A673 (cell line): ENCODE results near the gene MLH3.

Source experiments
- EZH2 ChIP-seq: fragments of 200-600 bp; sonication (generic); IDR thresholded peaks from 2 replicates; pipeline ENCODE4 v1.6.1; 2017; ENCODE audit warnings: borderline replicate concordance, low read depth, mild to moderate bottlenecking, mixed read lengths, antibody characterized with exemption, low read length; ENCODE audit not compliant: poor library complexity, severe bottlenecking
- TF ChIP-seq, protein P1 (sequence below): fragments of 300-800, 200-600 bp; sonication (generic); conservative IDR thresholded peaks from 2 replicates; pipeline ENCODE4 v1.5.1; 2017; ENCODE audit warnings: low read depth, mild to moderate bottlenecking, antibody characterized with exemption, low read length, moderate library complexity, mixed read lengths

DNA sequence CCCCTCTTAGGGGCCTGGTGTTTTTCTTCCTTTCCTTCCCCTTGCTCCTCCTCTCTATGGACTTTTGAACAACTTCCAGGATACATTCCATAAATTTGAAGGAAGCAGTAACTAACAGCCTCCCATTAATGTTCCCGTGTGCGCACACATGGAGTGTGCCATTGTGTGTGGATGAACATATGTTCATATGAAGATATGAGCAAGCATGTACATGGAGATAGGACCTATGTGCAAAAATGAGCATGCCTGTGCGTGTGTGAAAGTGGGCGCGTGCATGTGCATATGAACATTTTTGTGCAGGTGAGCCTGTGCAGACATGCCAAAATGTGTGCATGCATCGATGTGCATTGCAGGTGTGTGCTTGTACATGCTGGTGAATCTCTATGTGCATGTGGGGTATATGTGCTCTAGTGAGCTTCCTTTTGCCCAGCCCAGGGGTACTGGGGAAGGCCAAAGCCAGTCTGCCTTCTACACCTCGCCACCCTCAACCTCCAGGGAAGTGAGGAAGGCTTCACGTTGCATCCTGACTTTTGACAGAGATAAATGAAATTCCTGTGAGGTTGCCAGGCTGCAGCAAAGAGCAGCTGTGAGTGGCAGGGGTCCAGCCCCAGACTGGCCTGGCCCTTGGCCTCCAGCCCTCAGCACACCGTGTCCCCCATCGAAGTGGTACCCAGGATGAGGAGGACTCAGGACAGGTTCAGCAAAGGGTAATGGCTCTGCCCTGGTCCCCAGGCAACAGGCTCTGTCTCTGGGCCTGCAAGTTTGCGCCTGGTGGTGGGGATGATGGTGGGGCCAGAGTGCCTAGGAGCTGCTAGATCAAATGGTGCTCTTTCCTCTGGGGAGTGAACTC is 74.8 kb downstream of the MLH3 start:
- TF ChIP-seq, protein P1, sequence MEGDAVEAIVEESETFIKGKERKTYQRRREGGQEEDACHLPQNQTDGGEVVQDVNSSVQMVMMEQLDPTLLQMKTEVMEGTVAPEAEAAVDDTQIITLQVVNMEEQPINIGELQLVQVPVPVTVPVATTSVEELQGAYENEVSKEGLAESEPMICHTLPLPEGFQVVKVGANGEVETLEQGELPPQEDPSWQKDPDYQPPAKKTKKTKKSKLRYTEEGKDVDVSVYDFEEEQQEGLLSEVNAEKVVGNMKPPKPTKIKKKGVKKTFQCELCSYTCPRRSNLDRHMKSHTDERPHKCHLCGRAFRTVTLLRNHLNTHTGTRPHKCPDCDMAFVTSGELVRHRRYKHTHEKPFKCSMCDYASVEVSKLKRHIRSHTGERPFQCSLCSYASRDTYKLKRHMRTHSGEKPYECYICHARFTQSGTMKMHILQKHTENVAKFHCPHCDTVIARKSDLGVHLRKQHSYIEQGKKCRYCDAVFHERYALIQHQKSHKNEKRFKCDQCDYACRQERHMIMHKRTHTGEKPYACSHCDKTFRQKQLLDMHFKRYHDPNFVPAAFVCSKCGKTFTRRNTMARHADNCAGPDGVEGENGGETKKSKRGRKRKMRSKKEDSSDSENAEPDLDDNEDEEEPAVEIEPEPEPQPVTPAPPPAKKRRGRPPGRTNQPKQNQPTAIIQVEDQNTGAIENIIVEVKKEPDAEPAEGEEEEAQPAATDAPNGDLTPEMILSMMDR: no peak
- TF ChIP-seq EZH2: no peak
